ENCODE results near the gene NUBP1.
"Not testable (repeated sequence)": the region's sequence is repeated elsewhere in the genome, so short reads cannot be mapped to it uniquely, and the experiment has no call there.

The NUBP1 gene

GRCh38 chr16:10752843-10753523 is 9.3 kb downstream of the NUBP1 start:
- DNase-seq: no peak

- no peak for DNase-seq
These were observed 10.0 kb downstream of the NUBP1 start for GRCh38 chr16:10753670-10754069.

- no peak for DNase-seq
These were observed 11.3 kb downstream of the NUBP1 start for GRCh38 chr16:10754941-10755340.

- no peak for DNase-seq
These were observed 12.9 kb downstream of the NUBP1 start for GRCh38 chr16:10756574-10756973.

GRCh38 chr16:10760858-10761257 is 17.2 kb downstream of the NUBP1 start:
- no peak for DNase-seq

- no peak for DNase-seq
These were observed 17.7 kb downstream of the NUBP1 start for GRCh38 chr16:10761373-10761772.

- no peak for DNase-seq
These were observed 18.8 kb downstream of the NUBP1 start for GRCh38 chr16:10762336-10763016.

- DNase-seq: no peak
These were observed 19.8 kb downstream of the NUBP1 start for GRCh38 chr16:10763456-10763855.

- DNase-seq: no peak
These were observed 22.1 kb downstream of the NUBP1 start for GRCh38 chr16:10765772-10766171.

GRCh38 chr16:10767127-10767526 is 23.5 kb downstream of the NUBP1 start:
- DNase-seq: no peak

- no peak for DNase-seq
These were observed 25.7 kb downstream of the NUBP1 start for GRCh38 chr16:10769381-10769780.

GRCh38 chr16:10770907-10771306 is 27.3 kb downstream of the NUBP1 start:
- DNase-seq: no peak

- no peak for DNase-seq
These were observed 32.6 kb downstream of the NUBP1 start for GRCh38 chr16:10776280-10776679.

GRCh38 chr16:10776923-10777322 is 33.3 kb downstream of the NUBP1 start:
- DNase-seq: not testable (repeated sequence)

- no peak for DNase-seq
These were observed 33.7 kb downstream of the NUBP1 start for GRCh38 chr16:10777356-10777755.

GRCh38 chr16:10779908-10780307 is 36.3 kb downstream of the NUBP1 start:
- not testable (repeated sequence) for DNase-seq

- DNase-seq: no peak
These were observed 37.0 kb downstream of the NUBP1 start for GRCh38 chr16:10780628-10781027.

GRCh38 chr16:10782628-10783027 is 39.0 kb downstream of the NUBP1 start:
- no peak for DNase-seq

- no peak for DNase-seq
These were observed 43.7 kb downstream of the NUBP1 start for GRCh38 chr16:10787304-10787703.

- DNase-seq: not testable (repeated sequence)
These were observed 45.0 kb downstream of the NUBP1 start for GRCh38 chr16:10788630-10789029.

- no peak for DNase-seq
These were observed 47.4 kb downstream of the NUBP1 start for GRCh38 chr16:10791048-10791447.

GRCh38 chr16:10799736-10800135 is 56.1 kb downstream of the NUBP1 start:
- DNase-seq: no peak

GRCh38 chr16:10805334-10805733 is 61.7 kb downstream of the NUBP1 start:
- no peak for DNase-seq

- no peak for DNase-seq
These were observed 63.1 kb downstream of the NUBP1 start for GRCh38 chr16:10806698-10807097.

- DNase-seq: no peak
These were observed 64.6 kb downstream of the NUBP1 start for GRCh38 chr16:10808218-10808617.
